Measurements from ENCODE around the gene RMND5B. TPM values are rescaled to one million over a fixed set of nuclear protein-coding genes. Genes with fewer than 3 reads are reported as not detected.

The RMND5B gene
- total RNA-seq, 1 experiment from 2014 or later: 37.0 TPM

- ChIA-PET CTCF (interaction anchor here (0.6 kb wide), 1 partner anchor 24 kb away, joined by 6 read pairs; no protein-coding TSS in a partner anchor), POLR2A (ENCODE audit: low non-redundant PET) (no interaction called here)
- Histone ChIP-seq H3K4me1 (ENCODE audit: insufficient read depth, low read length, poor library complexity, severe bottlenecking) (no peaks in the 10 kb centered on the region), H3K9me3 (ENCODE audit: low read depth, low read length, poor library complexity, severe bottlenecking) (no peaks in the 10 kb centered on the region), H3K36me3 (ENCODE audit: insufficient read depth, low read length, poor library complexity, severe bottlenecking) (no peaks in the 10 kb centered on the region), H3K27me3 (replicated peaks; ENCODE audit: insufficient read depth, low read depth, low read length, poor library complexity) (no peaks in the 10 kb centered on the region), H3K4me3 (ENCODE audit: low read depth, low read length, poor library complexity, severe bottlenecking) (no peak overlapping the region), H3K27ac (ENCODE audit: low read depth, low read length, poor library complexity, severe bottlenecking) (no peak overlapping the region)
- TF ChIP-seq EZH2 (IDR thresholded peaks at IDR 0.05; ENCODE audit: borderline replicate concordance, low read depth, low read length, poor library complexity, severe bottlenecking) (no peak), CTCF (conservative IDR thresholded peaks at IDR 0.05; ENCODE audit: low read depth, low read length) (no peak)
- intact Hi-C loops (cut with micrococcal nuclease; ENCODE audit: unreplicated experiment): no loop called here
- no TSS peak for BruUV-seq (replicated peaks)
- DNase-seq (ENCODE audit: low spot score): no peak
Measured at GRCh38 chr5:178193251-178193809, 62.5 kb downstream of the RMND5B start.

GRCh38 chr5:178194026-178194425 lies 63.2 kb downstream of the RMND5B start:
- no TSS peak for BruUV-seq (replicated peaks)

GRCh38 chr5:178196281-178196812 lies 65.5 kb downstream of the RMND5B start:
- Histone ChIP-seq H3K27me3 (replicated peaks; ENCODE audit: insufficient read depth, low read depth, low read length, poor library complexity) (no peaks in the 10 kb centered on the region), H3K9me3 (ENCODE audit: low read depth, low read length, poor library complexity, severe bottlenecking) (no peaks in the 10 kb centered on the region), H3K4me3 (ENCODE audit: low read depth, low read length, poor library complexity, severe bottlenecking) (no peak overlapping the region), H3K36me3 (ENCODE audit: insufficient read depth, low read length, poor library complexity, severe bottlenecking) (no peaks in the 10 kb centered on the region), H3K4me1 (ENCODE audit: insufficient read depth, low read length, poor library complexity, severe bottlenecking) (no peaks in the 10 kb centered on the region), H3K27ac (ENCODE audit: low read depth, low read length, poor library complexity, severe bottlenecking) (no peak overlapping the region)
- BruUV-seq (replicated peaks): no TSS peak
- DNase-seq (ENCODE audit: low spot score): no peak
- POLR2A ChIA-PET (ENCODE audit: low non-redundant PET): no interaction called here
- TF ChIP-seq CTCF (conservative IDR thresholded peaks at IDR 0.05; ENCODE audit: low read depth, low read length): no peak
- TF ChIP-seq EZH2 (IDR thresholded peaks at IDR 0.05; ENCODE audit: borderline replicate concordance, low read depth, low read length, poor library complexity, severe bottlenecking): no peak
- CTCF ChIA-PET: no interaction called here
- intact Hi-C loops (cut with micrococcal nuclease; ENCODE audit: unreplicated experiment): no loop called here

More at GRCh38 chr5:178194026-178194425, 63.2 kb downstream of the RMND5B start:
- TF ChIP-seq EZH2 (IDR thresholded peaks at IDR 0.05; ENCODE audit: borderline replicate concordance, low read depth, low read length, poor library complexity, severe bottlenecking): no peak
- no peak for TF ChIP-seq CTCF (conservative IDR thresholded peaks at IDR 0.05; ENCODE audit: low read depth, low read length)
- DNase-seq (ENCODE audit: low spot score): no peak
- Histone ChIP-seq H3K27me3 (replicated peaks; ENCODE audit: insufficient read depth, low read depth, low read length, poor library complexity) (no peaks in the 10 kb centered on the region), H3K27ac (ENCODE audit: low read depth, low read length, poor library complexity, severe bottlenecking) (no peak overlapping the region), H3K4me1 (ENCODE audit: insufficient read depth, low read length, poor library complexity, severe bottlenecking) (no peaks in the 10 kb centered on the region), H3K36me3 (ENCODE audit: insufficient read depth, low read length, poor library complexity, severe bottlenecking) (no peaks in the 10 kb centered on the region), H3K4me3 (ENCODE audit: low read depth, low read length, poor library complexity, severe bottlenecking) (no peak overlapping the region), H3K9me3 (ENCODE audit: low read depth, low read length, poor library complexity, severe bottlenecking) (no peaks in the 10 kb centered on the region)
- intact Hi-C loops (cut with micrococcal nuclease; ENCODE audit: unreplicated experiment): no loop called here
- POLR2A ChIA-PET (ENCODE audit: low non-redundant PET): no interaction called here
- CTCF ChIA-PET: no interaction called here
